SKM-1 (cell line): Measurements from ENCODE around the gene SLC11A1.

Source experiments
- DNase-seq: peaks from one replicate; lab custom pipeline; 2025; ENCODE audit not compliant: unreplicated experiment; lab: John Stamatoyannopoulos, UW

The SLC11A1 gene

GRCh38 chr2:218404351-218405085 is 22.4 kb downstream of the SLC11A1 start:
- no peak for DNase-seq

- DNase-seq, result no peak
Observed at GRCh38 chr2:218405086-218405745, 23.1 kb downstream of the SLC11A1 start.

- no peak for DNase-seq
Observed at GRCh38 chr2:218405746-218406208, 23.7 kb downstream of the SLC11A1 start.

- peak; percentile 99 for DNase-seq
Observed at GRCh38 chr2:218406209-218406948, 24.3 kb downstream of the SLC11A1 start.

- DNase-seq, result peak; percentile 36
Observed at GRCh38 chr2:218406949-218407618, 25.0 kb downstream of the SLC11A1 start.

- DNase-seq, result no peak
Observed at GRCh38 chr2:218407717-218408116, 25.6 kb downstream of the SLC11A1 start.

- DNase-seq, result no peak
Observed at GRCh38 chr2:218418321-218418716, 36.2 kb downstream of the SLC11A1 start.

- no peak for DNase-seq
Observed at GRCh38 chr2:218418717-218419458, 36.8 kb downstream of the SLC11A1 start, which contains the start of gene VIL1. Gene VIL1, plus strand, starts transcription at chr2:218419123. Its CDS starts 4,656 bp downstream, at chr2:218423779.

GRCh38 chr2:218419630-218420216 is 37.6 kb downstream of the SLC11A1 start:
- DNase-seq, result no peak

GRCh38 chr2:218421027-218421426 is 39.0 kb downstream of the SLC11A1 start:
- DNase-seq, result no peak

- DNase-seq, result no peak
Observed at GRCh38 chr2:218422403-218423086, 40.5 kb downstream of the SLC11A1 start.

- no peak for DNase-seq
Observed at GRCh38 chr2:218423584-218423983, 41.5 kb downstream of the SLC11A1 start.

GRCh38 chr2:218425531-218425930 is 43.5 kb downstream of the SLC11A1 start:
- no peak for DNase-seq

GRCh38 chr2:218427741-218428140 is 45.7 kb downstream of the SLC11A1 start:
- DNase-seq, result no peak

GRCh38 chr2:218428846-218429558 is 46.9 kb downstream of the SLC11A1 start:
- no peak for DNase-seq

GRCh38 chr2:218429911-218430692 is 48.0 kb downstream of the SLC11A1 start:
- no peak for DNase-seq

- no peak for DNase-seq
Observed at GRCh38 chr2:218430721-218431120, 48.6 kb downstream of the SLC11A1 start.

GRCh38 chr2:218431878-218432277 is 49.8 kb downstream of the SLC11A1 start:
- DNase-seq, result no peak
